Mammary epithelial cell (primary cell): Measurements from ENCODE around the gene SENP7.

ENCODE experiments used
- EZH2 ChIP-seq: IDR thresholded peaks from 2 replicates; pipeline ENCODE4 v1.6.1; 2012; ENCODE audit warnings: low read length, inconsistent platforms, borderline replicate concordance
- TF ChIP-seq, protein P1 (sequence below), 2 donors: IDR thresholded peaks in 1 of 2; conservative IDR thresholded peaks in 1 of 2; 2 replicates each; pipeline ENCODE4 v1.5.1; 2011 to 2012; ENCODE audit warnings: inconsistent platforms in 2 of 2, low read length in 2 of 2, mild to moderate bottlenecking in 2 of 2, control low read depth in 1 of 2, low read depth in 1 of 2; ENCODE audit not compliant: insufficient read depth in 1 of 2; ENCODE audit errors: extremely low read depth in 1 of 2

DNA sequence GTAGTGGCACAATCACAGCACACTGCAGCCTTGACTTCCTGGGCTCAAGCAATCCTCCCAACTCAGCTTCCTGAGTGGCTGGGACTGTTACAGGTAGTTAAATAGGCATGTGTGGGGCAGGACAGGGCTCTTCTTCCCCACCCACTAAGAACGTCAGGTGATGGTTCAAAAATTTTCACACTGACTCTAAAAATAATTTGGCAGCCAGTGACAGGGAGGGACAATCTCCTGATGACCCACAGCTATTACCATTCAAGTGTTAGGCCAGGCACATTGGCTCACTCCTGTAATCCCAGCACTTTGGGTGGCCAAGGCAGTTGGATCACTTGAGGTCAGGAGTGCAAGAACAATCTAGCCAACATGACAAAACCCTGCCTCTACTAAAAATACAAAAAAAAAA lies 36.5 kb upstream of the SENP7 start:
- TF ChIP-seq, protein P1, sequence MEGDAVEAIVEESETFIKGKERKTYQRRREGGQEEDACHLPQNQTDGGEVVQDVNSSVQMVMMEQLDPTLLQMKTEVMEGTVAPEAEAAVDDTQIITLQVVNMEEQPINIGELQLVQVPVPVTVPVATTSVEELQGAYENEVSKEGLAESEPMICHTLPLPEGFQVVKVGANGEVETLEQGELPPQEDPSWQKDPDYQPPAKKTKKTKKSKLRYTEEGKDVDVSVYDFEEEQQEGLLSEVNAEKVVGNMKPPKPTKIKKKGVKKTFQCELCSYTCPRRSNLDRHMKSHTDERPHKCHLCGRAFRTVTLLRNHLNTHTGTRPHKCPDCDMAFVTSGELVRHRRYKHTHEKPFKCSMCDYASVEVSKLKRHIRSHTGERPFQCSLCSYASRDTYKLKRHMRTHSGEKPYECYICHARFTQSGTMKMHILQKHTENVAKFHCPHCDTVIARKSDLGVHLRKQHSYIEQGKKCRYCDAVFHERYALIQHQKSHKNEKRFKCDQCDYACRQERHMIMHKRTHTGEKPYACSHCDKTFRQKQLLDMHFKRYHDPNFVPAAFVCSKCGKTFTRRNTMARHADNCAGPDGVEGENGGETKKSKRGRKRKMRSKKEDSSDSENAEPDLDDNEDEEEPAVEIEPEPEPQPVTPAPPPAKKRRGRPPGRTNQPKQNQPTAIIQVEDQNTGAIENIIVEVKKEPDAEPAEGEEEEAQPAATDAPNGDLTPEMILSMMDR (conservative IDR thresholded peaks at IDR 0.05 in 1 of 2, IDR thresholded peaks at IDR 0.05 in 1 of 2; ENCODE audit: extremely low read depth in 1 of 2, insufficient read depth in 1 of 2, low read depth in 1 of 2, low read length in 2 of 2): no peak
- no peak for TF ChIP-seq EZH2
